Prostate gland (tissue), 2 donors: ENCODE results near the gene MAP1S. TPM values are rescaled to one million over a fixed set of nuclear protein-coding genes. Genes with fewer than 3 reads are reported as not detected.

Experiments
- DNase-seq: peaks from one replicate; pipeline ENCODE4 v3.0.0-alpha.2; 2019; ENCODE audit warnings: low spot score
- H3K27ac ChIP-seq, 2 donors: fragments of 200-600 bp; sonication (generic); 2 replicates each; pipeline ENCODE4 v1.5.1; 2017 to 2019
- H3K27me3 ChIP-seq: fragments of 200-600 bp; sonication (generic); replicated peaks from 2 replicates; pipeline ENCODE4 v1.5.1; 2019; ENCODE audit not compliant: insufficient read depth
- H3K36me3 ChIP-seq, 2 donors: fragments of 200-600 bp; sonication (generic); 1 replicate in 1 of 2; 2 replicates in 1 of 2; pipeline versions ENCODE4 v1.5.1 to v1.8.1; 2017 to 2019
- H3K4me1 ChIP-seq: fragments of 200-600 bp; sonication (generic); replicated peaks from 2 replicates; pipeline ENCODE4 v1.5.1; 2019
- H3K4me3 ChIP-seq, 2 donors: fragments of 200-600 bp; sonication (generic); 2 replicates each; pipeline ENCODE4 v1.5.1; 2017 to 2019
- H3K9me3 ChIP-seq: fragments of 200-600 bp; sonication (generic); 2 replicates; pipeline ENCODE4 v1.5.1; 2017
- CTCF ChIP-seq, 4 experiments: fragments of 200-600 bp in 2 of 4; fragments of 450-650 bp in 2 of 4; sonication (generic) in 2 of 4; IDR thresholded peaks; 1 replicate in 3 of 4; 2 replicates in 1 of 4; pipeline ENCODE4 v1.5.1; 2016 to 2019; ENCODE audit warnings: antibody characterized with exemption in 4 of 4, mild to moderate bottlenecking in 2 of 4, moderate library complexity in 2 of 4
- POLR2A ChIP-seq: fragments of 450-650 bp; IDR thresholded peaks from one replicate; pipeline ENCODE4 v1.6.1; 2016; ENCODE audit warnings: antibody characterized with exemption, mild to moderate bottlenecking
- POLR2AphosphoS5 ChIP-seq: sonication (generic); formaldehyde crosslinking; IDR thresholded peaks from one replicate; pipeline ENCODE4 v1.6.1; 2017; ENCODE audit warnings: antibody characterized with exemption
- WGBS: methylation state at CpG from one replicate; pipeline ENCODE4 v1.1.5; 2018; 5-methylcytosine and 5-hydroxymethylcytosine counted together
- intact Hi-C: fragments of 100-400 bp; cut with DNase I; formaldehyde crosslinking; loops from one replicate; pipeline ENCODE4 v1.14.2; 2022
- total RNA-seq, 2 donors: library from RNA; depleted of rRNA; stranded (reverse); fragments of >200 nt; gene quantifications; one replicate each; pipeline ENCODE4 v1.1.0, GENCODE V29; 2016

The MAP1S gene
- total RNA-seq, 2 donors from 2014 or later, result 34.9 to 61.1 TPM

GRCh38 chr19:17677002-17677401 lies 42.3 kb upstream of the MAP1S start:
- no peak overlapping the region for H3K4me3 ChIP-seq
- H3K27me3 ChIP-seq, result no peaks in the 10 kb centered on the region
- no peak for TF ChIP-seq POLR2A
- no peak for TF ChIP-seq POLR2AphosphoS5
- TF ChIP-seq CTCF (IDR thresholded peaks at IDR 0.05), result no peak
- no peaks in the 10 kb centered on the region for H3K36me3 ChIP-seq
- no peak overlapping the region for H3K27ac ChIP-seq
- H3K9me3 ChIP-seq, result no peaks in the 10 kb centered on the region
- intact Hi-C loops, result no loop called here
- DNase-seq, result no peak
- H3K4me1 ChIP-seq, result no peaks in the 10 kb centered on the region
- WGBS, result 60% methylated on average over 2 of the region's 2 CpGs

- Histone ChIP-seq H3K36me3 (no peaks in the 10 kb centered on the region), H3K4me1 (no peaks in the 10 kb centered on the region), H3K4me3 (no peak overlapping the region), H3K9me3 (no peaks in the 10 kb centered on the region), H3K27ac (no peak overlapping the region), H3K27me3 (no peaks in the 10 kb centered on the region)
- WGBS, result 76% methylated on average over 4 of the region's 4 CpGs
- DNase-seq, result no peak
- TF ChIP-seq CTCF (IDR thresholded peaks at IDR 0.05), result no peak
- intact Hi-C loops, result no loop called here
Observed at GRCh38 chr19:17678836-17679235, 40.4 kb upstream of the MAP1S start.

GRCh38 chr19:17679526-17680229 lies 39.6 kb upstream of the MAP1S start:
- TF ChIP-seq POLR2A (no peak), POLR2AphosphoS5 (no peak), CTCF (IDR thresholded peaks at IDR 0.05) (no peak)
- DNase-seq, result no peak
- Histone ChIP-seq H3K27me3 (no peaks in the 10 kb centered on the region), H3K27ac (no peak overlapping the region), H3K36me3 (no peaks in the 10 kb centered on the region), H3K4me3 (no peak overlapping the region), H3K9me3 (no peaks in the 10 kb centered on the region), H3K4me1 (no peaks in the 10 kb centered on the region)
- intact Hi-C loops, result no loop called here
- whole genome bisulfite sequencing, result 9% methylated on average over 11 of the region's 14 CpGs

- H3K4me3 ChIP-seq, result no peak overlapping the region
- intact Hi-C loops, result no loop called here
- no peaks in the 10 kb centered on the region for H3K36me3 ChIP-seq
- TF ChIP-seq POLR2A, result no peak
- no peak for TF ChIP-seq CTCF (IDR thresholded peaks at IDR 0.05)
- peak; percentile 28 for TF ChIP-seq POLR2AphosphoS5
- no peaks in the 10 kb centered on the region for H3K4me1 ChIP-seq
- no peak overlapping the region for H3K27ac ChIP-seq
- DNase-seq, result no peak
- H3K9me3 ChIP-seq, result no peaks in the 10 kb centered on the region
- H3K27me3 ChIP-seq, result no peaks in the 10 kb centered on the region
- WGBS, result 6% methylated on average over 38 of the region's 38 CpGs
Observed at GRCh38 chr19:17680230-17680722, 39.0 kb upstream of the MAP1S start.

GRCh38 chr19:17681505-17682125 lies 37.7 kb upstream of the MAP1S start:
- intact Hi-C loops, result no loop called here
- DNase-seq, result no peak
- no peak for TF ChIP-seq POLR2A
- TF ChIP-seq POLR2AphosphoS5, result no peak
- TF ChIP-seq CTCF (IDR thresholded peaks at IDR 0.05), result no peak
- H3K36me3 ChIP-seq, result no peaks in the 10 kb centered on the region
- no peaks in the 10 kb centered on the region for H3K4me1 ChIP-seq
- peaks cover 1% of the 10 kb centered on the region for H3K27me3 ChIP-seq
- no peak overlapping the region for H3K27ac ChIP-seq
- no peak overlapping the region for H3K4me3 ChIP-seq
- WGBS, result 55% methylated on average over 25 of the region's 25 CpGs
- no peaks in the 10 kb centered on the region for H3K9me3 ChIP-seq
